Bone marrow (tissue), 2 donors: Measurements from ENCODE around the gene TMEM62.
A peak's percentile ranks its signal among the peaks of the same experiment; 100 is the strongest.
"Not testable (repeated sequence)": the region's sequence is repeated elsewhere in the genome, so short reads cannot be mapped to it uniquely, and the experiment has no call there.

ENCODE experiments used
- DNase-seq, 2 donors: peaks; one replicate each; lab custom pipeline; 2025; lab: John Stamatoyannopoulos, UW

Gene TMEM62

DNA sequence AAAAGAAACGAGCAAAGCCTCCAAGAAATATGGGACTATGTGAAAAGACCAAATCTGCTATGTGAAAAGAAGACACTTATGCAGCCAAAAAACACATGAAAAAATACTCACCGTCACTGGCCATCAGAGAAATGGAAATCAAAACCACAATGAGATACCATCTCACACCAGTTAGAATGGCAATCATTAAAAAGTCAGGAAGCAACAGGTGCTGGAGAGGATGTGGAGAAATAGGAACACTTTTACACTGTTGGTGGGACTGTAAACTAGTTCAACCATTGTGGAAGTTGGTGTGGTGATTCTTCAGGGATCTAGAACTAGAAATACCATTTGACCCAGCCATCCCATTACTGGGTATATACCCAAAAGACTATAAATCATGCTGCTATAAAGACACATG, 43.8 kb downstream of the TMEM62 start:
- not testable (repeated sequence) for DNase-seq

DNA sequence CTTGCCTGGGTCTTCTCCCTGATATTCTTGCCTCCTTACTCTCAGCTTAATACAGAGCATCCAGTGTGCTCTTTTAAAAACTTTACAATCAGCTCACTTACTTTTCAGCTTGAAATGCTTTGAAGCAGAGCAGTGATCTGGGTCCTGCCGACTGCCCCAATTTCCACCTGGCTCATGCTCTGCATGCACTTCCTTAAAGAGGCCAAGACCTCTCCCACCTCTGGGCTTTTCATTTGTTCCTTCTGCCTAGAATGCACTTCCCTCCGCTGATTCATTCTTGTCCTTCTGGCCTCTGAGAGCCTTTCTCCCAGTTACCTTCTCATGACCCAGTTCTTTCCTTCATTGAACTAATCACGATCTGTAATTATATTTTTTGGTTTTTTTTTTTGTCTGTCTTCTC, 49.9 kb downstream of the TMEM62 start:
- no peak for DNase-seq

DNA sequence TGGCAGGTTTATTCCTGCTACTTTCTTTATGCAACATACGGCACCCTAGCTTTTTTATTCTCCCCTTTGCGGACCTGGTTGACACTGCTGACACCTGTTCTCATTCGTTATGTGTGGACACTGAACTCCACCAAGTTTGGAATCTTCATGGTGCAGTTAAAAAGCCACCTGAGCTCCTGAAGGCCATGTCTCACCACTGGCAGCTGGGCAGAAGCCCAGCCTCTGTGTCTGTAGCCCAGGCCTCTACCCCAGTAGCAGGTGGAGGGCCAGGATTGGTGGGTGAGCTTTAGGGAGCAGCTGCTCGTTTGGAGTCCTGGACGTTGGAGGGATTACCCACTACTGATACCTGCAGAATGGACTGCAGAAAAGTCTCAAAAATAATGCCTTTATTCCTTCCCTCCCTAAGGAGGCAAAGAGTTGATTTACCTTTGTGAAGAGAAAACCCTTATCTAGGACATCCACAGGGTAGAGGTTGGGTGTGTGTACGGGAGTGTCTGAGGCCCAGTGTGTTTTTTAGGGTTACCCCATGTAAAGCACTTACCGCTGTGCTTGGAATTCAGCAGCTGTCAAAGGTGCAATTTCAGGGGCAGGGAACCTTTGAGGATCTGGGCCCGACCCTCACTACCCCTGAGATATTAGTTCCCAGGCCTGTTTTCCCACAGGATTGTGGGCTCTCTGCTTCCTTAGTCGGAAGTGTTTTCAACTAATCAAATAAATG, 51.2 kb downstream of the TMEM62 start:
- no peak for DNase-seq

DNA sequence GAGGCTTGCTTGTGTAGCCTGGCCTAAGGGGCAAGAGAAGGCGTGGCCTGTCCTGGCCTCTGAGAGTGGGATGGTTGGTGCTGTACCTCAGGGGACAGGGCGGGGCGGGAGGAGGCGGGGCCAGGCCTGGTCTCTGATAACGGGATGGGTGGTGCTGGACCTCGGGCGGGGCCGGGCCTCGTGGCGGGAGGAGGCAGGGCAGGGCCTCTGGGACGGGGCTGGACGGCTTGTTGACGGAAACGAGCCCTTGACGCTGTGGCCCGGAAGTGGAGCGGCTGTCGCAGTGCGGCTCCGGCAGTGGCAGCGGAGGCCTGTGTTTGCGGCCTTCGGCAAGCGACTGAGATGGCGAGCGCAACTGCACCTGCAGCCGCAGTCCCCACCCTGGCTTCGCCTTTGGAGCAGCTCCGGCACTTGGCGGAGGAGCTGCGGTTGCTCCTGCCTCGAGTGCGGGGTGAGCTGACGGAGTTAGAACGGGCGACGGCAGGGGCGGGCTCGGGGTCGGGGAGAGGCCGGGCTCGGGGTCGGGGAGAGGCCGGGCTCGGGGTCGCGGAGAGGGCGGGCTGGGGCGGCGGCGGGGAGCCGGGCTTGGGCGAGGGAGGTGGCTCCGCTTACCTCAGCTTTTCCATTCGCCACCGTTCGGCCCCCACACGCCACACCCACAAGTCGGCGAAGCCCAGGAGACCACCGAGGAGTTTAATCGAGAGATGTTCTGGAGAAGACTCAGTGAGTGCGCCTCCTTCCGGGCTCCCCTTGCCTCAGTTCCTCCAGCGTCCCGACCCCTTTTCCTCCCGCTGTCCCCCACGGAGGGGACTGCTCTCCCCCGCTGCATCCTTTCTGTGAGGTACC, 52.0 kb downstream of the TMEM62 start, which contains the start of gene CCNDBP1:
Gene CCNDBP1, plus strand, starts transcription at position 247 of the 846 bp plus-strand sequence. Its CDS starts 96 bp downstream, at position 343.
- peak; percentile 78 to 79 for DNase-seq

DNA sequence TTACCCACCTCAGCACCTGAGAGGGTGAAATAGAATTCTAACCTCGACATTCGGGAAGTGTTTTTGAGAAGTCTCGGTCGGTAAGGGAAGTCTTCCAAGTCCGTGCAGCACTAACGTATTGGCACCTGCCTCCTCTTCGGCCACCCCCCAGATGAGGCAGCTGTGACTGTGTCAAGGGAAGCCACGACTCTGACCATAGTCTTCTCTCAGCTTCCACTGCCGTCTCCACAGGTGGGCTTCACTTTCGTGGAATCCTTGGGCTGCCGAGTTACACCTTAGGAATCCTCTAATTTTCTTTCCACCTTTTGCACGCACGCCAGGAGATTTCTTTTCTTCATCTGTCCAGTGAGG, 52.6 kb downstream of the TMEM62 start:
- DNase-seq: no peak

DNA sequence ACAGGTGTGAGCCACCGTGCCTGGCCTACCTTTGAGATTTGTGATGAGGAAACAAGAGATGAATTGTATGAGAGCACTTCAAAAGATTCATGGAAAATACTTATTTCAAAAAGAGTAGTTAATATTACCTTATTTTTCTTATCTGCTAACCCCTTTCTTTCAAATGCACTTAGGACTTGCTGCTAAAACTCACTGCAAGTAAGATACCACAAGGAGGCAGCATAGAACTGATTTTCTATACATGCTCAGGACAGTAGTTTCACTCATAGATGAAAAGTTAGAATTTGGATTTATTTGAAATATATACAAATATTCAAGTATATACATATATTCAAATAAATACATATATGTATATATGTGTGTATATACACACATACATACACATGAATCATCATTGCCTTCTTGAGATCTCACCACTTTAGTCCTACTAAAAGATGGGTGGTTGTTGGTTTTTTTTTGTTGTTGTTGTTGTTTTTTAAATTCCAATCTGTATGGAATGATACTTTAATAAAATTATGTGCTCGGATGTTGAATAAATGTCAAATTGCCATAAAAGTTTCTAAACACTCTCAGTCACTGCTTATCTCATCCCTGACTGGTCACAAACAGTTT, 54.3 kb downstream of the TMEM62 start:
- peak in 1 of 2 donors; percentile 57 for DNase-seq

DNA sequence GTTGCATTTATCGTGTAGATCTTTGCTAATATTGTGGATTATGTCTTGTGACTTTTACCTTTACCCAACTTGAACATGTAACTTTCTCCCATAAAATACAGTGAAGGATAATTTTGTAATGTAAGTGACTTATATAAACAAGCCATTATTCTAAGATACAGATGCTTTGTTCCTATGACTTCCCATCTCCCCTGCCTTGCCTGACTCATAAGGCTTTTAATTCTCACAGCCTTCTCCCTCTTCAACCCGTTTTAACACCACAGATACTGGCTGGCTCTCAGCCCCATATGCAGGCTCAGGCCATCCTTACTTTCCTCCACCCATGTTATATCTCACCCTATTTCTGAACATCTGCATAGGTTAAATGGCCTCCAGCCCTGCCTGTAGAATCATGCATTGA, 55.9 kb downstream of the TMEM62 start:
- DNase-seq: no peak

DNA sequence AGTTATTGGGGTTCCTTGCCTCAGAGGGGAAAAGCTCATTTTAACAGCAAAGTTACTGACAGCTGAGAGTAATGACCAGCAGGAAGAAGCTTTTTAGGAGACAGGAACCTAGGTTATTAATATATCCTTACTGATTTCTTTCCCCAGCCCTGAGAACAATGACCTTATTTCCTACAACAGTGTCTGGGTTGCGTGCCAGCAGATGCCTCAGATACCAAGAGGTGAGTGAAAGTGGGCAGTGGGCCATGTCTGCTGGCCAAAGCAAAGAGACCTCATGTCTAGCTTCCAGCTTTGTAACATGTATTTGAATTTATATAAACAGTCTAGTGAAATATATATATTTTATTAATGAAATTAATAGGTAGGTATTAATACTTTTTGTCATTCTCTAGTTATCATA, 56.8 kb downstream of the TMEM62 start:
- DNase-seq: no peak

DNA sequence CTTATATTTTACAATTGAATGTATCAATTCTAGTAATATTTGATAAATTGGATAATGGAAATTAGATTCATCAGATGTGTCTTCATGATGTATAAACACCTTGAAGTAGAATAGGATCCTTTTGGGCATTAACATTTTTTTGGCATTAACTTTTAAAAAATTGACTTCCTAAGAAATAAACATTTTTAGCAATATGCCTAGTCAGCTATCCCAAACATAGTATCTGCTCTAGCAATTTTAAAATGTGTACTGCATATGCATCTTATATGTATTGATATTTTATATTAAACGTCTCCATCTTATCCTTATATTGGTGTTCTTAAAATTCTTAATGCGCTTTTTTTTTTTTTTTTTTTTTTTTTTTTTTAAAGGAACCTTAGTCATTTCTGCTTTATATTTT, 60.3 kb downstream of the TMEM62 start:
- no peak for DNase-seq

DNA sequence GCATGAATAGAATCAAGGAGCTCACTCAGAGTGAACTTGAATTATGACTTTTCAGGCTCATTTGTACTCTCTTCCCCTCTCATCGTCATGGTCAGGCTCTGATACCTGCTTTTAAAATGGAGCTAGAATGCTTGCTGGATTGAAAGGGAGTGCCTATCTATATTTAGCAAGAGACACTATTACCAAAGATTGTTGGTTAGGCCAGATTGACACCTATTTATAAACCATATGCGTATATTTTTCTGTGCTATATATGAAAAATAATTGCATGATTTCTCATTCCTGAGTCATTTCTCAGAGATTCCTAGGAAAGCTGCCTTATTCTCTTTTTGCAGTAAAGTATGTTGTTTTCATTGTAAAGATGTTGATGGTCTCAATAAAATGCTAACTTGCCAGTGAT, 61.4 kb downstream of the TMEM62 start:
- no peak for DNase-seq

DNA sequence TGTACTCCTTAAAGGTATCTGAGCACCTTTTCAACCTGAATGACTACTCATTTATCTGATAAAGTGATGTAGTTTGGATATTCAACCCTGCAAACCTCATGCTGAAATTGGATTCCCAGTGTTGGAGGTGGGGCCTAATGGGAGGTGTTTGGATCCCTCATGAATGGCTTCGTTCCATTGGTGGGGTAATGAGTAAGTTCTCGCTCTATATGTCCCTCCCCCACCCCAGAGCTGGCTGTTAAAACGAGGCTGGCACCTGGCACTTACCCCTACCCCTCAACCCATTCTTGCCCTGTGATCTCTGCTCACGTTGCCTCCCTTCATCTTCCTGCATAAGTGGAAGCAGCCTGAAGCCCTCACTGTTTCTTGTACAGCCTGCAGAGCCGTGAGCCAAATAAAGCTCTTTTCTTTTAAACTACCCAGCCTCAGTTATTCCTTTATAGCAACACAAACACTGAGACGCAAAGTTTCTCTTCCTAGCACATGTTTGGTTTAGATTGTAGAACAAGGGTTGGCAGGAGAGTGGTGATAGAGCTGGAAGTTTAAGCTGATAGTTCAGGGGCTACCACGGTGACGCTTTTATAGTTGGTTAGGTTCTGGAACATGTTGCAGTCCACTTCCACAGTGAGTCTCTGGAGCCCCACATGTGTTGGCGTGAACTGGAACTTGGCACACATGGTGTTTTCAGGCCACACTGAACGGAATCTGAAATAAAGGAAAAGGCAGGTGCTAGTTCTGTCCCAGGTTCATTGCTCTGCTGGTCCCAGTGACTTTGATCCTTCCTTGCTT, 63.6 kb downstream of the TMEM62 start:
- DNase-seq: no peak

DNA sequence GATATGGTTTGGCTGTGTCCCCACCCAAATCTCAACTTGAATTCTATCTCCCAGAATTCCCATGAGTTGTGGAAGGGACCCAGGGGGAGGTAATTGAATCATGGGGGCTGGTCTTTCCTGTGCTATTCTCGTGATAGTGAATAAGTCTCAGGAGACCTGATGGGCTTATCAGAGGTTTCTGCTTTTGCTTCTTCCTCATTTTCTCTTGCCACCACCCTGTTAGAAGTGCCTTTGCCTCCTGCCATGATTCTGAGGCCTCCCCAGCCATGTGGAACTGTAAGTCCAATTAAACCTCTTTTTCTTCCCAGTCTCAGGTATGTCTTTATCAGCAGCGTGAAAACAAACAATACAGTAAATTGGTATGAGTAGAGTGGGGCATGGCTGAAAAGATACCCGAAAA, 64.4 kb downstream of the TMEM62 start:
- DNase-seq: not testable (repeated sequence)

DNA sequence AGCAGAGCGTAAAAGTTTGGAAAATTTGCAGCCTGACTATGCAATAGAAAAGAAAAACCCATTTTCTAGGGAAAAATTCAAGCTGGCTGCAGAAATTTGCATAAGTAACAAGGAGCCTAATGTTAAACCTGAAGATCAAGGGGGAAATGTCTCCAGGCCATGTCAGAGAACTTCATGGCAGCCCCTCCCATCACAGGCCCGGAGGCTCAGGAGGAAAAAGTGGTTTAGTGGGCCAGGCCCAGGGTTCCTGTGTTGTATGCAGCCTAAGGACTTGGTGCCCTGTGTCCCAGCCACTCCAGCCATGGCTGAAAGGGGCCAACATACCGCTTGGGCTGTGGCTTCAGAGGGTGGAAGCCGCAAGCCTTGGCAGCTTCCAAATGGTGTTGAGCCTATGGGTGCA, 65.2 kb downstream of the TMEM62 start:
- not testable (repeated sequence) for DNase-seq

DNA sequence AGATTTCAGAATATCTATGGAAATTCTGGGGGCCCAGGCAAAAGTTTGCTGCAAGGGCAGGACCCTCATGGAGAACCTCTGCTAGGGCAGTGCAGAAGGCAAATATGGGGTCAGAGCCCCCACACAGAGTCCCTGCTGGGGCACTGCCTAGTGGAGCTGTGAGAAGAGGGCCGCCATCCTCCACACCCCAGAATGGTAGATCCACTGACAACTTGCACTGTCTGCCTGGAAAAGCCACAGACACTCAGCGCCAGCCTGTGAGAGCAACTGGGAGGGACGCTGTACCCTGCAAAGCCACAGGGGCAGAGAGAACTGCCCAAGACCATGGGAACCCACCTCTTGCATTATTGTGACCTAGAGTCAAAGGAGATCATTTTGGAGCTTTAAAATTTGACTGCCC, 65.6 kb downstream of the TMEM62 start:
- DNase-seq: no peak

DNA sequence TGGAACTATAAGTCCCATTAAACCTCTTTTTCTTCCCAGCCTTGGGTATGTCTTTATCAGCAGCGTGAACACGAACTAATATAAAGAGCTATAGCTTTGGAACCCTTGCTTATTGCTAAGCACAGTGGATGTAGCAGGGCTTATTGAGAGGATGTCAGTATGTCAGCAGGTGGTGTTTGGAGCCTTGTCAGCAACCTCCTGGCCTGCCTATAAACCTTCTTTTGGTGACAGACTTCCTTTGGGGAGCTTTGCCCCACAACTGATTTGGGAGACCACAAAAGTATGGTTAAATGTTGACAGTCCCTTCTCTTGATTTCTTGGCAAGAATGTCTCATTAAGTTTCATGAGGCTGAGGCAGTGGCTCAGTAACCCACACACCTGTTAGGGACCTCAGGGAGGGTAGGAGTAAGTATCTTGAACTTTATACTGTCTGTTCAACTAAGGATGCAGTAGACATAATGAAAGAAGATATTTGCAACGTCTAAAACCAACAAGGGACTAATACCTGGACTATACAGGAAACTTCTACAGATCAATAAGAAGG, 66.6 kb downstream of the TMEM62 start:
- no peak for DNase-seq

DNA sequence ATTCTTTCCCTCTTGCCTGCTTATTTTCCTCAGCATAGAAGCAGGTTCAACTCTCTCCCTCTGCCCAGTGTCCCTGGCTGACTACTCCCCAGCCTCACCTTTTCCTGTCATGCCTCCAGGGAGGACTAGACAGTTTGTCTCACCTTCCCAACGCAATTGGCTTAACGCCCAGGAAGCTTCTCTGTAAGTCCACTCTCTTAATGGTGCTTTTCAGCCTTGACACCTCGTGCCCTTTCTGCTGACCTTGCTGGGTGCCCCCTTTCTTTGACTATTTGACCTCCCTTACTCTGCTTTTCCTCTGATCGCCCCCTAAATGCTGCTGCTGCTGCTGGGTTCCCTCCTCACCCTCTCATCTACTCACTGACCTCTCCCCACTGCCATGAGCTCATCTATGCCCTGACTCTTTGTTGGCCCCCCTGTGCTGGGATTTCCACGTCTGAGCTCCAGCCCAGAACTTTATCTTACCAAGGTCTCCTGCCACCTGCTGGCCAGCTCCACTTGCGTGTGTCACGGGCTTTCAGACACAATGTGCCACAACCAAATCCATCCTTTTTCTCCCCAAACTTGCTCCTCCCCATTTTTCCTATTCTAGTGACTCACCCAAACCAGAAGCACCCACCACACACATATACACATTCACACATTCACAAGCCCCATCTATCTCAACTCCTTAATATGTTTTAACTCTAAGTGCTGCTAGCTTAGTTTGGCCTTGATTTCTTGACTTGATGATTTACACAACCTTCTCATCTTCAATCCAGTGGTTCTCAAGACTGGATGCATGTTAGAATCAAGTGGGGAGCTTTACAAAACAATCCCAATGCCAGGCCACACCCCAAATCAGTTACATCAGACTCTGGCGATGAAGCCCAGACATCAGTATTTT, 70.9 kb downstream of the TMEM62 start:
- peak in 1 of 2 donors; percentile 47 for DNase-seq

DNA sequence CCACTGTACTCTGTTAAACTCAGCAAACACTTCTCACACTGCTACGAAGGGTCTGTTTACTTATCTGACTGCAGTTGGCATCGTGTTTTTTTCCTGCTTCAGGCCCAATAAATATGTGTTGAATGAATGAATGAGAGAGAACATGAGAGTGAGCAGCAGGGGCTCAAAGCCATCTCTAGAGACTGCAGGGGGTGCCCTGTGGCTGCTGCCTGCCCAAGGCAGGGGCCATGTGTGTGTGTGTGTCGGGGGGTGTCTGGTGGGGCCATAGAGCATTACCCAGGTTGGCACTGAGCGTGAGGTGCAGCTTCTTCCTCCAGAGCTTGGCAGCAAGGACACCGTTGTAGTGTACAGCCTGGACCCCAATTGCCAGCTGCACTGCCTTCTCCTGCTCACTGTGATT, 72.7 kb downstream of the TMEM62 start:
- DNase-seq: no peak

DNA sequence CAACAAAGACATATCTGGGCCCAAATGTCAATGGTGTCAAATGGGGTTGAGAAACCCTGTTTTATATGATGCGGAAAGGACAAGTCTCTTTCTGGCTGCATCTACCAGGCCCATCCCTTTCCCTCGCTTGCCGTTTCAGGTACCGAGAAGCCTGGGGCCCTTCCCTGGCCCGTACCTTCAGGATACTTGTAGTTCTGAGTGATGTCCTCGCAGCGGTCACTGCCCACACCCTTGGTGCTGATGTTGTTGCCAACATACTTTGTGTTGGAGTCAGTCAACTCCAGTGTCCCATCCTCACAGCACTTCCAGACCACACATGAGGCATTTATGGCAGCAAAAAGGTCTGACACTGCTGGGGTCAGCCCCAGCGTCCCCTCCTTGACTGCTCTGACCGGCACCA, 73.6 kb downstream of the TMEM62 start:
- no peak for DNase-seq

DNA sequence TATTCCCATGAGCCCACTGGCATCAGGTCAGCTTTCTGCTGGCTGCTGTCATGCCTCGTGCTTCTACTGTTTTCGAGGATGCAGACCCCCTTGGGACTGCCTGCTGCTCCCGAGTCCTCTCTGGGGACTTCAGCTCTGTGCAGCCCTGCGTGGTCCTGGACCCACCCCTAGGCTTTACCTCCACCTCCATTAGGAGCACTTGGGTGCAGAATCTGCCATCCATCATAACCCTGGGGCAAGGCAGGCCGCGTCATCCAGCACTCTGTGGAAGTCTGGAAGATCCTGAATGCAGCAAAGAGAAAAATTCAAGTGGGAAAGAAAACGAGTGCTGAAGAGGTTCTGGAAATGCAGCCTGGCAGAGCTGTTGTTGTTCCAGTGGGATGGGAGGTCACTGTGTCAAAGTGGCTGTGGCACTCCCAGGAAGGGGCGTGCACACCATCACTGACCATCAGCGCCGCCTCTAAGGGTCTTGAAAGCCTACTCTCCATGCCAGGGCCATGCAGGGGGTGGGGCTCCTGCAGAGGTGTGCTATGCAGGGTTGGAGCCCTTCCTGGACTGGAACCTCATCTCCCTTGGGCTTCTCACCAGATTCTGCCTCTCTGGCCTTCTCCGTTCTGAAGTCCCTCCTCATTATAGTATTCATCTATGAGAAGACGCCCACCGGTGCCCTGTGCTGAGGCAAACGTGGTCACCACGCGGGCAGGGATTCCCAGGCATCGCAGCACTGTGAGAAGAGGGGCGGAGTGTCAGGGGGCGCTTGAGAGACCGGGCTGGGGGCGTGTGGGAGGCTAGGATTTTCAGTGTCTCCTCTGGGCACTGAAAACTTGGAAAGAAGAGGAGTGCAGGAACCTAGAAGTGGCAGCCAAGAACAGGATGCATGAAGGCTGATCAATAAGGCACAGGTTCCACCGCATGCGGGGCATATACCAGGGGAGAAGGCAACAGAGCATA, 74.9 kb downstream of the TMEM62 start:
- DNase-seq: no peak
